Amniotic epithelial cell (primary cell): Measurements from ENCODE around the gene TMEM132C.

Source experiments
- DNase-seq: peaks from one replicate; pipeline ENCODE4 v3.0.0-alpha.2; 2010; ENCODE audit warnings: low read depth

TMEM132C gene

GRCh38 chr12:128288896-128289295 lies 21.9 kb downstream of the TMEM132C start:
- no peak for DNase-seq

- no peak for DNase-seq
These were observed 24.0 kb downstream of the TMEM132C start for GRCh38 chr12:128290938-128291337.

GRCh38 chr12:128298091-128298748 lies 31.2 kb downstream of the TMEM132C start:
- no peak for DNase-seq

DNA sequence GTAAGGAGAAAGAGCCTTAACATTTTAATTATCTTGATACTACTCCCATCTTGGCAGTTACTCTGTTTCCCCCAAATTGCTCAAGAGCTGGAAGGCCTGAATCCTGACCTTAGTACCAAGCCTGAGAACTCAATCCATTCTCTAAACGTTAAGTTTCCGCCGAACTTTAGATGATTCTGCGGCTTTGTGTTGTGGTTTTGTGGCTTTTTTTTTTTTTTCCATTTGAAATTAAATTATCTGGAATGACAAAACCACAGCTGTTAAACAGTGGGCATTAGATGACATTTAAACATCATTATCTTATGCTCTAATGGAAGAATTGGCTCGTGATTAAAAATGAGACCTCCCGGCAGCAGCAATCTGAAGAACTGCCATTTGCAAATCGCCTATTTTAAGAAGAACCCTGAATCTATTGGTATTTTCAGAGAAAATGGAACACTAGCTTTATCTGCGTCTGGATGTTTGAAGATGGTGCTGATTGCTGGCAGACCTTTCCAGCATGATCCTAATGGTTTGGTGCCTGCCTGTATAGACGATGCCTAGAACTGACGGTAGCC lies 38.4 kb downstream of the TMEM132C start:
- no peak for DNase-seq

DNA sequence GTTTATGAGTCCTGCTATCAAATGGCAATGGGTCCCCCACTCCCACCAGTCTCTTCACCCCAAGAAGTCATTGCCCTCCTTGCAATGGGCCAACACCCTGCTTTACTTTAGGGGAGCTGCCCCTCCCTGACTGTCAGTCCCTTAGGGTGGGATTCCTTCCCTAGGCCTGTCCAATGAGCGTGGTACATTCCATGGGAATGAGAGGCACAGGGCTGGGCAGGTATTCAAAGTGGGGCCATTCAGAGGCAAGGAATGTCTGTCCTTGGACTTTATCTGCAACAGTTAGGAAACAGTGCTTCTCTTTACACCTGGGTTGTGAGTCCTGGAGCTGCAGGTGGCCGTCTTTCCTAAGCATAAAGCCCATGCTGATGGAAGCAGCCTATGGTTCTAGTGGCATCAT lies 40.8 kb downstream of the TMEM132C start:
- no peak for DNase-seq

DNA sequence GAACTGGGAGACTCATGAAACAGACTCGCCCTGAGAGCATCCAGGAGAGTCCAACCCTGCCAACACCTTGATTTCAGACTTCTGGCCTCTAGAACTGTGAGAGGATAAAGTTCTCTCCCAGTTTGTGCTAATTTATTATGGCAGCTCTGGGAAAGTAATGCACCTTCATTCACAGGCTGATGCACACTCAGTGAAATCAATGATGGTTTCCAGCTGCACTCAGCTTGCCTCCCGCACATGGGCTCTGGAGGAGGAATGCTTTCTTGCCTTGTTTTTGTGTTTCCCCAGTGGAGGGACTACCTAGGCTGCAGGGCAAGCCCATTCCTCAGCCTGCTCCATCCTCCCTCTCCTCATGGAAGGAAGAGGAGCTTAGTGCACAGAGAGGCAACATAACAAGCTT lies 45.7 kb downstream of the TMEM132C start:
- no peak for DNase-seq

DNA sequence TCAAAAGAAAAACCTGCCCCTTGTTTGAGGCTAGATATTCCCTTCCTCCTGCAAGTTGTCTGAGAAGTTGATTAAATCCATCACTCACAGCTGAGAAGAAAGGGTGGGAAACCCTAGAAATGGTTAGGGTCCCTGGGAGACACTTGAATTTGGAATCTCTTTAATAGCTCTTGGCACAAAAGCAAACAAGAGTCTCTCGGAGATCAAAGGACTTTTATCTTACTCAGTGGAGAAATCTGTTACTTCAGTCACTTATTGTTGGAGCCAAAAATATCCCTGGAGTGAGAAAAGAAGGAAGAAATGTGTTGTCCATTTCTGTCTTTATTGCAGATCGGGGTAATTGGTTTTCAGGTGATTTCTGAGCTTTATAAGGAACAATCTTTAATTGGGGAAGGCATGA lies 47.0 kb downstream of the TMEM132C start:
- DNase-seq, result no peak

DNA sequence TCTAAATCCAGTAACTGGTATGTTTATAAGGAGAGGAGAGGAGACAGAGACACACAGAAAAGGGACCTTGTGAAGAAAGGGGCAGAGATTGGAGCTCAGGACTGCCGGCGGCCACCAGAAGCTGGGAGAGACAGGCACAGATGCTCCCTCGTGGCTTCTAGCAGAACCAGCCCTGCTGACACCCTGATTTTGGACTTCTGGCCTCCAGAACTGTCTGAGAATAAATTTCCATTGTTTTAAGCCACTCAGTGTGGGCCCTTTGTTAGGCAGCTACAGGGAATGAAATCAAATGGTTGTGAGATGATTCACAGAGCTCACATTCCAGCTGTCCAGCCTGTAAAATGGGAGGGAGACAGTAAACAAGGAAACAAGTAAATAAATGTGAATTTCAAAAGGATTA lies 47.6 kb downstream of the TMEM132C start:
- DNase-seq, result no peak

- DNase-seq, result no peak
These were observed 49.1 kb downstream of the TMEM132C start for GRCh38 chr12:128316078-128316477.

- DNase-seq, result no peak
These were observed 50.1 kb downstream of the TMEM132C start for GRCh38 chr12:128316973-128317526.

GRCh38 chr12:128318341-128318740 lies 51.4 kb downstream of the TMEM132C start:
- DNase-seq, result no peak

- no peak for DNase-seq
These were observed 52.0 kb downstream of the TMEM132C start for GRCh38 chr12:128318946-128319345.

- no peak for DNase-seq
These were observed 55.4 kb downstream of the TMEM132C start for GRCh38 chr12:128322341-128322740.

GRCh38 chr12:128323145-128323920 lies 56.4 kb downstream of the TMEM132C start:
- DNase-seq, result no peak

DNA sequence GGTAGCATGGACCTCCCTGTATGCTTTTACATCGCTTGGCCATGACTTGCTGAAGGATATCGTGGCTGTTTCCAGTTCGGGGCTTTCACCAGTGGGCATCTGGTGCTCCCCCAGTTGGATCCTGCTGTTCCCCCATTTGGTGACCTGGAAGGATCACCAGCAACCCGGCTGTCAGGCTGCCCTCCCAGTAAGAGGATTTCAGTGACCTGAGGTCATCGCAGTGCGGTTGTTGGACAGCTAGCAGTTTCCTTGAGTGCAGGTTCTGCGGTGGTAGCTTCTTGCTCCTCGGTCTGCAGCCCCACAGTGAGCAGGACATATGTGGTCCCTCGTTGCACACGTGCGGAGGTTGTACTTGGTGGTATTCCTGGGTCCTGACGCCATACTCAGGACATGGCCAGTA lies 58.7 kb downstream of the TMEM132C start:
- no peak for DNase-seq

DNA sequence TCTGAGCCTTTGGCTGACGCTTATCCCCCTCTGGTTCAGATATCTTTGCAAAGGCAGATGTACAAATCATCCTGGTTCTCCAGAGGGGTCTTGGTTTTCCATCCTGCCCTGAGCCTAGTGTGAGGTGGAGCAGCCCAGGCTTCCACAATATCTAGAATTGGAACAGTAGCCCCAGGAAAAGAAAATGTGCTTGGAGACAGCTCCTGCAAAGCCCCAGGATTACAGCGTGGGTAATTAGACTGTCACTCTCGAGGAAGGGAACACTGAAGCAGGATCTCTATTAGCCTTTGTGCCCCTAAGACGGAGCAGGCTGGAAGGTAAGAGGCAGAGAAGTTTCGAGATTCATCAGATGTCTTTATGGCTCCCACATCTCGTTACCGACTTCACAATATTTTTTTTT lies 59.4 kb downstream of the TMEM132C start:
- DNase-seq, result no peak

GRCh38 chr12:128328961-128329360 lies 62.0 kb downstream of the TMEM132C start:
- no peak for DNase-seq

DNA sequence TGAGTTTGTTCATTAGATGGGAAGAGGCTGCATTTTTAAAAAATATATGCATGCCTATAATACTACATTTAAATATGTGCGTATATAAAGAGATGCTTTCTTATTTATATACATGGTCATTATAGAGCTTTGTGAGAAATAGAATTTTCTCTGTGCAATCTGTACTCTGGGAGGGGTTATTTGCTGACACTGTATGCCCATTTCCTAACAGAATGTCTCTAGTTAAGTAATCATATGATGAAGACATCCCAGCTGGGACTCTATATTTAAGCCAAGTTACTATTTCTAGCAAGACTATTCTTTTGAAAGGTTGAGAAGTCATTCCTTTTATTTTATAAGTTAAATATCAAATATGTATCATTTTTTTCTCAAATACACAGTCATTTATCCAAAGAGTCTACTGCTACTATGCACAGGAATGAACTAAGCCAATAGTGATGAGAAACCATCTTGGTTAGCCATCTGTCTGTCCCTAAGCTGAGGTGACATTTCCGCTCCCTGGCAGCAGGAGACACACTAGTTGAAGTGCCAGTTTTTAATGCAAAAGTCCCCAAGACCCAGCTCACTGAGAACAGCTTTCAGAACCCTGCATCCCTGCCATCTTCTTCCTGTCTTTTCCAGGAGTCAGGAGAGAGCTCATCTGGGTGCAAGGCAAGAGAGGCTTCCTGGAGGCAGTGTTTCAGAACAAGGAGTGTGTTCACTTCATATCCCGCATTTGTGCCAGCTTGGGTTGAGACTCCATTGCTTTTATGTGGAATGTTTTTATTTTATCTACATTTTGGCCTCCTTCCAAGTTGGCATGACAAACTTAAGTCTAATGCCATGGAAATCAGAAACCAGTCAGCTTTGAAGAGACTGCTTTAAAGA lies 69.5 kb downstream of the TMEM132C start:
- DNase-seq, result no peak

DNA sequence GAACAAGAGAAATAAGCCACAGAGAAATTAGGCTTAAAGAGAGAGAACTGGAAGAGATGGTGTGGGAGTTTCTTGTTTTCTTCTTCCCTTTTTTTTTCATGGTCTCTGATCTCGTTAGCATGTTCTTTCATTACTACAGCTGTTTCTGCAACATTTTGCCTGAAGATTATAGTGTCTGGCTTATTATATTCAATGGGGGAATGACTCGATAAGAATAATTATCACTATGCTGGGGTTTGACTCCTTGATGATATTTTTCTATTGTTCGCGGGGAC lies 70.0 kb downstream of the TMEM132C start:
- no peak for DNase-seq

DNA sequence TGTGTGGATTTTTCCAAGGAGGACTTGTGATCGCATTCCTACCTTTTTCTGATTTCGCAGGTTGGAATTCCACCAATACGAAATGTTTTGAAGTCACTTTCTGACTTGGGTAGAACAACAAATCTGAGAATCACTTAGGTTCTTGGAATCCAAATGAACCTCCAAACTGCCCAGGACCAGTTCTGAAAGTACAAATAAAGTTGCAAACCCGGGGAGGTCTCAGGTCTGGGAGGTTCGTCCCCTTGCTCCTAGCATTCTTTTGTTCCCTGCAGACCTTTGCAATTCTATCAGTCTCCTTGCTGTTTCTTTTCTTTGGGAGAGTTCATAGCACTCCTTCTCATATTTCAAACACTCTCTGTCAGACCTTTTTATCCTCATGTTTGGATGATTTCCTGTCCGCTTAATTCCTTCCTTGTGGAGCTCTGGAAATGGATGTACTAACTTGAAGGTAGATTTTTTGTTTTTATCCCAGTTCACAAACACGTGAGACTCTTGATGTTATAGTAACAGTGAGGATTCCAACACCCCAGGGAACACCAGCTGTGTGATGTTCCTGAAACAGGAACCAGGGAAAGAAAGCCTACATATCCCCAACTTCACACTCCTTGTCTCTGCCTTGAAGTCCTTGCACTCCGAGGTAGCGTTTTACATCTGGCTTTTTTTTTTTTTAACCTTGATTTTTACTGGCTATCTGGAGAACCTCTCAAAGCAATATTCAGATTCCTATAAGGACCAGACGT lies 70.6 kb downstream of the TMEM132C start:
- DNase-seq, result no peak

GRCh38 chr12:128338386-128339125 lies 71.6 kb downstream of the TMEM132C start:
- no peak for DNase-seq
